Liver (tissue), 9 donors: ENCODE data around the gene CD46. TPM values are rescaled to one million over a fixed set of nuclear protein-coding genes. Genes with fewer than 3 reads are reported as not detected.

Experiments
- DNase-seq: peaks from one replicate; pipeline ENCODE4 v3.0.0-alpha.2; 2017; ENCODE audit warnings: low spot score
- H3K27ac ChIP-seq, 2 donors: one replicate each; pipeline ENCODE4 v1.7.0; 2013; ENCODE audit warnings: inconsistent platforms in 2 of 2, low read length in 2 of 2, control low read depth in 1 of 2, low read depth in 1 of 2, mild to moderate bottlenecking in 1 of 2
- H3K27me3 ChIP-seq, 4 donors: one replicate each; pipeline versions ENCODE4 v1.6.1 to v1.7.0; 2013; ENCODE audit warnings: low read length in 3 of 4, inconsistent platforms in 1 of 4, mild to moderate bottlenecking in 1 of 4, moderate library complexity in 1 of 4; ENCODE audit not compliant: control insufficient read depth in 4 of 4, insufficient read depth in 4 of 4
- H3K36me3 ChIP-seq, 4 donors: one replicate each; pipeline versions ENCODE4 v1.6.1 to v1.7.0; 2013; ENCODE audit warnings: low read length in 3 of 4, mild to moderate bottlenecking in 3 of 4, low read depth in 1 of 4, moderate library complexity in 1 of 4; ENCODE audit not compliant: control insufficient read depth in 4 of 4, insufficient read depth in 3 of 4
- H3K4me1 ChIP-seq, 4 donors: one replicate each; pipeline versions ENCODE4 v1.6.1 to v1.7.0; 2013; ENCODE audit warnings: low read length in 3 of 4, mild to moderate bottlenecking in 3 of 4, moderate library complexity in 1 of 4; ENCODE audit not compliant: control insufficient read depth in 4 of 4, insufficient read depth in 4 of 4
- H3K4me3 ChIP-seq, 3 donors: one replicate each; pipeline versions ENCODE4 v1.6.1 to v1.7.0; 2013; ENCODE audit warnings: low read length in 3 of 3, control low read depth in 1 of 3, low read depth in 1 of 3, mild to moderate bottlenecking in 1 of 3
- H3K9ac ChIP-seq, 2 donors: one replicate each; pipeline ENCODE4 v1.7.0; 2013; ENCODE audit warnings: low read length in 2 of 2, mild to moderate bottlenecking in 2 of 2, moderate library complexity in 2 of 2, control low read depth in 1 of 2, low read depth in 1 of 2
- H3K9me3 ChIP-seq, 4 donors: one replicate each; pipeline versions ENCODE4 v1.6.1 to v1.7.0; 2013; ENCODE audit warnings: low read length in 3 of 4; ENCODE audit not compliant: control insufficient read depth in 4 of 4
- ATF3 ChIP-seq: IDR thresholded peaks from 2 replicates; pipeline ENCODE4 v1.6.1; 2016; ENCODE audit warnings: antibody characterized with exemption
- CTCF ChIP-seq: fragments of 150-350 bp; IDR thresholded peaks from 2 replicates; pipeline ENCODE4 v1.5.1; 2017; ENCODE audit warnings: improper control_type of control experiment, low read depth, low read length; ENCODE audit not compliant: missing input control
- EGR1 ChIP-seq, 2 donors: IDR thresholded peaks; 2 replicates each; pipeline ENCODE4 v1.6.1; 2016 to 2018; ENCODE audit warnings: antibody characterized with exemption in 2 of 2, low read depth in 2 of 2
- FOXA1 ChIP-seq: IDR thresholded peaks from 2 replicates; pipeline ENCODE4 v1.6.1; 2016; ENCODE audit warnings: antibody characterized with exemption
- FOXA2 ChIP-seq: IDR thresholded peaks from 2 replicates; pipeline ENCODE4 v1.6.1; 2016; ENCODE audit warnings: antibody characterized with exemption
- GABPA ChIP-seq, 2 donors: IDR thresholded peaks in 1 of 2; conservative IDR thresholded peaks in 1 of 2; 2 replicates each; pipeline ENCODE4 v1.6.1; 2016; ENCODE audit warnings: antibody characterized with exemption in 2 of 2, mild to moderate bottlenecking in 1 of 2, moderate library complexity in 1 of 2
- HNF4A ChIP-seq, 2 donors: conservative IDR thresholded peaks; 2 replicates each; pipeline ENCODE4 v1.6.1; 2016; ENCODE audit warnings: antibody characterized with exemption in 2 of 2, mild to moderate bottlenecking in 2 of 2
- HNF4G ChIP-seq: IDR thresholded peaks from 2 replicates; pipeline ENCODE4 v1.6.1; 2016; ENCODE audit warnings: antibody characterized with exemption
- JUND ChIP-seq, 2 donors: IDR thresholded peaks; 2 replicates each; pipeline ENCODE4 v1.6.1; 2016; ENCODE audit warnings: antibody characterized with exemption in 2 of 2
- MAX ChIP-seq: IDR thresholded peaks from 2 replicates; pipeline ENCODE4 v1.6.1; 2016; ENCODE audit warnings: antibody characterized with exemption
- NR2F2 ChIP-seq: IDR thresholded peaks from 2 replicates; pipeline ENCODE4 v1.6.1; 2016; ENCODE audit warnings: antibody characterized with exemption
- RAD21 ChIP-seq, 2 donors: IDR thresholded peaks; 2 replicates each; pipeline ENCODE4 v1.6.1; 2016; ENCODE audit warnings: antibody characterized with exemption in 2 of 2, mild to moderate bottlenecking in 2 of 2
- REST ChIP-seq: IDR thresholded peaks from 2 replicates; pipeline ENCODE4 v1.6.1; 2016; ENCODE audit warnings: antibody characterized with exemption, mild to moderate bottlenecking
- RXRA ChIP-seq, 2 donors: IDR thresholded peaks; 2 replicates each; pipeline ENCODE4 v1.6.1; 2017 to 2018; ENCODE audit warnings: antibody characterized with exemption in 2 of 2, mild to moderate bottlenecking in 1 of 2
- SP1 ChIP-seq: IDR thresholded peaks from 2 replicates; pipeline ENCODE4 v1.6.1; 2018; ENCODE audit warnings: antibody characterized with exemption, mild to moderate bottlenecking
- TAF1 ChIP-seq: conservative IDR thresholded peaks from 2 replicates; pipeline ENCODE4 v1.6.1; 2016; ENCODE audit warnings: antibody characterized with exemption, mild to moderate bottlenecking
- ZBTB33 ChIP-seq: IDR thresholded peaks from 2 replicates; pipeline ENCODE4 v1.6.1; 2016; ENCODE audit warnings: antibody characterized with exemption
- WGBS: extraction: QIAGEN DNeasy Blood & Tissue Kit; methylation state at CpG from one replicate; pipeline ENCODE4 v1.1.7; 2013; 5-methylcytosine and 5-hydroxymethylcytosine counted together
- polyA plus RNA-seq, 2 donors: library from polyadenylated mRNA; stranded (reverse) in 1 of 2; unstranded in 1 of 2; fragments of 200-250 nt in 1 of 2; fragments of >200 nt in 1 of 2; fragmentation: Nextera tagmentation in 1 of 2; extraction: Ambion mirVana in 1 of 2; gene quantifications; one replicate each; pipeline versions ENCODE4 v1.2.1 to v1.2.3, GENCODE V29; 2013 to 2015
- total RNA-seq, 2 donors: library from RNA; depleted of rRNA; stranded (reverse); fragments of >200 nt; gene quantifications; one replicate each; pipeline ENCODE4 v1.2.3, GENCODE V29; 2014
- donor health status: healthy.
- donor health status: healthy.
- donor health status: healthy.
- donor health status: healthy.
- donor health status: healthy.

Gene CD46
- total and polyA plus RNA-seq, 4 donors, result 71.3 to 177 (median 121) TPM

- WGBS, result 87% methylated on average over 8 of the region's 8 CpGs
- no peak for TF ChIP-seq SP1
- no peak for TF ChIP-seq RXRA (IDR thresholded peaks at IDR 0.05)
- TF ChIP-seq FOXA2, result no peak
- TF ChIP-seq NR2F2, result no peak
- TF ChIP-seq ZBTB33, result no peak
- no peak for TF ChIP-seq FOXA1
- TF ChIP-seq HNF4G, result no peak
- TF ChIP-seq GABPA (IDR thresholded peaks at IDR 0.05 in 1 of 2, conservative IDR thresholded peaks at IDR 0.05 in 1 of 2), result no peak
- TF ChIP-seq RAD21 (IDR thresholded peaks at IDR 0.05), result no peak
- TF ChIP-seq REST, result no peak
- H3K9ac ChIP-seq, result no peak overlapping the region
- H3K4me1 ChIP-seq, result peaks cover 20 to 85% (median 72%) of the 10 kb centered on the region in 4 donors
- H3K36me3 ChIP-seq, result peaks cover 19 to 60% (median 50%) of the 10 kb centered on the region in 4 donors
- H3K9me3 ChIP-seq, result no peaks in the 10 kb centered on the region
- H3K27ac ChIP-seq, result peak overlapping the region; percentile 33 to 46
- DNase-seq, result no peak
- H3K27me3 ChIP-seq, result no peaks in the 10 kb centered on the region
- H3K4me3 ChIP-seq, result no peak overlapping the region
These were observed 63.6 kb downstream of the CD46 start for GRCh38 chr1:207815466-207815865.

- Histone ChIP-seq H3K27ac (peak overlapping the region; percentile 35 to 46), H3K9ac (no peak overlapping the region), H3K9me3 (no peaks in the 10 kb centered on the region), H3K4me3 (no peak overlapping the region), H3K27me3 (no peaks in the 10 kb centered on the region), H3K36me3 (peaks cover 19 to 58% (median 50%) of the 10 kb centered on the region in 4 donors), H3K4me1 (peaks cover 24 to 85% (median 72%) of the 10 kb centered on the region in 4 donors)
- DNase-seq, result no peak
- 85% methylated on average over 2 of the region's 2 CpGs for WGBS
- TF ChIP-seq REST, result no peak
- no peak for TF ChIP-seq TAF1
- TF ChIP-seq RAD21 (IDR thresholded peaks at IDR 0.05), result no peak
- no peak for TF ChIP-seq JUND (IDR thresholded peaks at IDR 0.05)
- TF ChIP-seq HNF4G, result no peak
- no peak for TF ChIP-seq FOXA1
- no peak for TF ChIP-seq ATF3
- no peak for TF ChIP-seq HNF4A (conservative IDR thresholded peaks at IDR 0.05)
- TF ChIP-seq EGR1 (IDR thresholded peaks at IDR 0.05; ENCODE audit: low read depth in 2 of 2), result no peak
- TF ChIP-seq RXRA (IDR thresholded peaks at IDR 0.05), result no peak
- no peak for TF ChIP-seq MAX
- no peak for TF ChIP-seq SP1
- no peak for TF ChIP-seq FOXA2
- TF ChIP-seq CTCF, result no peak
- TF ChIP-seq ZBTB33, result no peak
These were observed 64.0 kb downstream of the CD46 start for GRCh38 chr1:207815913-207816291.
